PC-3 (cell line): ENCODE results near the gene COL16A1. TPM values are rescaled to one million over a fixed set of nuclear protein-coding genes. Genes with fewer than 3 reads are reported as not detected.

Experiments used
- ATAC-seq: fragments of 200-7000 bp; cut with Tn5 transposase; 2 replicates; pipeline ENCODE4 v1.9.1; 2020; ENCODE audit warnings: mild to moderate bottlenecking, moderate library complexity
- BruUV-seq: library from RNA; stranded (reverse); fragments of 400-500 nt; replicated peaks from 2 replicates; lab custom pipeline; 2021; lab: Mats Ljungman, UMichigan
- CTCF ChIA-PET: fragments of 300-600 bp; sonication (Branson Sonifier 250); formaldehyde crosslinking; loops from one replicate; lab custom pipeline; 2022; ENCODE audit warnings: antibody characterized with exemption; lab: Charles Lee
- POLR2A ChIA-PET: fragments of 300-600 bp; sonication (Branson Sonifier 250); formaldehyde crosslinking; loops from one replicate; lab custom pipeline; 2022; ENCODE audit warnings: antibody characterized with exemption; ENCODE audit not compliant: unreplicated experiment; lab: Charles Lee
- DNase-seq: peaks from one replicate; pipeline ENCODE4 v3.0.0-alpha.2; 2015
- H2AFZ ChIP-seq: fragments of 300-600 bp; sonication (generic); 2 replicates; pipeline ENCODE4 v1.6.0; 2016; ENCODE audit warnings: antibody characterized with exemption, low read length
- H3F3A ChIP-seq: fragments of 300-600 bp; sonication (generic); one replicate; pipeline ENCODE4 v1.6.0; 2017; ENCODE audit warnings: antibody characterized with exemption, low read length, control low read depth, mild to moderate bottlenecking; ENCODE audit not compliant: unreplicated experiment
- H3K27ac ChIP-seq: fragments of 300-600 bp; sonication (generic); 2 replicates; pipeline ENCODE4 v1.5.1; 2016; ENCODE audit warnings: mild to moderate bottlenecking, low read length
- H3K27me3 ChIP-seq: fragments of 300-600 bp; sonication (generic); 2 replicates; pipeline ENCODE4 v1.6.1; 2016; ENCODE audit warnings: low read length, mixed read lengths
- H3K36me3 ChIP-seq: fragments of 300-600 bp; sonication (generic); 2 replicates; pipeline ENCODE4 v1.6.1; 2016; ENCODE audit warnings: low read depth, mixed run types, low read length, mixed read lengths
- H3K4me1 ChIP-seq: fragments of 300-600 bp; sonication (generic); 2 replicates; pipeline ENCODE4 v1.5.1; 2016; ENCODE audit warnings: low read length; ENCODE audit not compliant: insufficient read depth
- H3K4me2 ChIP-seq: fragments of 300-600 bp; sonication (generic); 2 replicates; pipeline ENCODE4 v1.6.0; 2016; ENCODE audit warnings: low read length
- H3K4me3 ChIP-seq: fragments of 300-600 bp; sonication (generic); 2 replicates; pipeline ENCODE4 v1.5.1; 2016; ENCODE audit warnings: mild to moderate bottlenecking, low read length, mixed read lengths
- H3K79me2 ChIP-seq: fragments of 300-600 bp; sonication (generic); 2 replicates; pipeline ENCODE4 v1.6.1; 2017; ENCODE audit warnings: low read length, mixed read lengths
- H3K9ac ChIP-seq: fragments of 300-600 bp; sonication (generic); 2 replicates; pipeline ENCODE4 v1.6.0; 2016; ENCODE audit warnings: mild to moderate bottlenecking, low read length
- H3K9me2 ChIP-seq: fragments of 300-600 bp; sonication (generic); replicated peaks from 2 replicates; pipeline ENCODE4 v1.6.1; 2016; ENCODE audit warnings: mixed run types, low read length, mixed read lengths
- H3K9me3 ChIP-seq: fragments of 300-600 bp; sonication (generic); 2 replicates; pipeline ENCODE4 v1.6.1; 2016; ENCODE audit warnings: low read length, mixed read lengths
- H4K20me1 ChIP-seq: fragments of 300-600 bp; sonication (generic); 2 replicates; pipeline ENCODE4 v1.6.1; 2016; ENCODE audit warnings: low read length, mixed read lengths
- CTCF ChIP-seq: fragments of 300-600 bp; sonication (generic); conservative IDR thresholded peaks from 2 replicates; pipeline ENCODE4 v1.5.1; 2017; ENCODE audit warnings: antibody characterized with exemption, low read depth, mild to moderate bottlenecking, low read length
- EZH2 ChIP-seq: fragments of 300-600 bp; sonication (generic); IDR thresholded peaks from one replicate; pipeline ENCODE4 v1.6.1; 2017; ENCODE audit warnings: antibody characterized with exemption, mild to moderate bottlenecking, low read length; ENCODE audit not compliant: unreplicated experiment
- EZH2phosphoT487 ChIP-seq: fragments of 300-600 bp; sonication (generic); IDR thresholded peaks from 2 replicates; pipeline ENCODE4 v1.6.1; 2018; ENCODE audit warnings: mild to moderate bottlenecking, antibody characterized with exemption, low read length, borderline replicate concordance
- intact Hi-C: fragments of 100-400 bp; cut with micrococcal nuclease; formaldehyde crosslinking; loops from 2 replicates; pipeline ENCODE4 v1.9.0; 2023
- total RNA-seq: library from RNA; depleted of rRNA; stranded (reverse); fragments of >200 nt; gene quantifications from 2 replicates; pipeline ENCODE4 v1.2.3, GENCODE V29; 2014

Gene COL16A1
- total RNA-seq, 1 experiment from 2014 or later = 5.0 TPM

GRCh38 chr1:31633117-31633516 lies 70.7 kb downstream of the COL16A1 start:
- Histone ChIP-seq H3F3A (no peaks in the 10 kb centered on the region), H2AFZ (no peak overlapping the region), H3K9ac (no peak overlapping the region), H3K4me2 (no peak overlapping the region), H3K9me3 (no peaks in the 10 kb centered on the region), H3K27ac (no peak overlapping the region), H4K20me1 (peaks cover 4% of the 10 kb centered on the region; the same call in 1 of the 2 replicates), H3K4me1 (no peaks in the 10 kb centered on the region), H3K27me3 (no peaks in the 10 kb centered on the region), H3K79me2 (peaks cover 32% of the 10 kb centered on the region), H3K36me3 (peaks cover 18% of the 10 kb centered on the region; the same call in 1 of the 2 replicates), H3K9me2 (no peaks in the 10 kb centered on the region), H3K4me3 (no peak overlapping the region)
- ChIA-PET POLR2A (no interaction called here), CTCF (no interaction called here)
- intact Hi-C loops = no loop called here
- ATAC-seq = no peak
- no TSS peak for BruUV-seq
- no peak for TF ChIP-seq EZH2phosphoT487
- peak; percentile 67 for TF ChIP-seq CTCF
- TF ChIP-seq EZH2 = no peak
- DNase-seq = peak; percentile 43

GRCh38 chr1:31632649-31633048 lies 71.2 kb downstream of the COL16A1 start:
- intact Hi-C loops = no loop called here
- no peak for ATAC-seq
- Histone ChIP-seq H3K9ac (no peak overlapping the region), H3K36me3 (peaks cover 18% of the 10 kb centered on the region; the same call in 1 of the 2 replicates), H2AFZ (no peak overlapping the region), H3K4me3 (no peak overlapping the region), H3K27me3 (no peaks in the 10 kb centered on the region), H3K4me1 (no peaks in the 10 kb centered on the region), H3K9me3 (no peaks in the 10 kb centered on the region), H4K20me1 (peaks cover 4% of the 10 kb centered on the region; the same call in 1 of the 2 replicates), H3K9me2 (no peaks in the 10 kb centered on the region), H3F3A (no peaks in the 10 kb centered on the region), H3K27ac (no peak overlapping the region), H3K79me2 (peaks cover 27% of the 10 kb centered on the region), H3K4me2 (no peak overlapping the region)
- DNase-seq = no peak
- ChIA-PET POLR2A (no interaction called here), CTCF (no interaction called here)
- no TSS peak for BruUV-seq
- TF ChIP-seq EZH2 (no peak), EZH2phosphoT487 (no peak), CTCF (no peak)

GRCh38 chr1:31628931-31629556 lies 74.8 kb downstream of the COL16A1 start:
- ChIA-PET POLR2A (no interaction called here), CTCF (no interaction called here)
- no peak overlapping the region for H3K9ac ChIP-seq
- no peaks in the 10 kb centered on the region for H3K4me1 ChIP-seq
- ATAC-seq (no peak), DNase-seq (no peak)
- no peaks in the 10 kb centered on the region; the same call in 1 of the 2 replicates for H3K79me2 ChIP-seq
- H3F3A ChIP-seq = no peaks in the 10 kb centered on the region
- no peaks in the 10 kb centered on the region for H4K20me1 ChIP-seq
- no peak for TF ChIP-seq EZH2phosphoT487
- TF ChIP-seq EZH2 = no peak
- no peak for TF ChIP-seq CTCF
- H3K4me3 ChIP-seq = no peak overlapping the region
- no peak overlapping the region for H2AFZ ChIP-seq
- H3K27me3 ChIP-seq = no peaks in the 10 kb centered on the region
- intact Hi-C loops = no loop called here
- H3K9me2 ChIP-seq = no peaks in the 10 kb centered on the region
- H3K27ac ChIP-seq = no peak overlapping the region
- BruUV-seq = no TSS peak
- H3K36me3 ChIP-seq = peaks cover 18% of the 10 kb centered on the region; the same call in 1 of the 2 replicates
- H3K4me2 ChIP-seq = no peak overlapping the region
- no peaks in the 10 kb centered on the region for H3K9me3 ChIP-seq
